Cerebellar cortex (tissue), 1 donor: ENCODE results near the gene IMMP2L.
"Not testable (repeated sequence)": the region's sequence is repeated elsewhere in the genome, so short reads cannot be mapped to it uniquely, and the experiment has no call there.

Source experiments
- DNase-seq: peaks from one replicate; pipeline ENCODE4 v3.0.0-alpha.2; 2015; ENCODE audit warnings: low spot score

Gene IMMP2L

GRCh38 chr7:110719741-110720140 is 842.6 kb downstream of the IMMP2L start:
- DNase-seq = no peak

DNA sequence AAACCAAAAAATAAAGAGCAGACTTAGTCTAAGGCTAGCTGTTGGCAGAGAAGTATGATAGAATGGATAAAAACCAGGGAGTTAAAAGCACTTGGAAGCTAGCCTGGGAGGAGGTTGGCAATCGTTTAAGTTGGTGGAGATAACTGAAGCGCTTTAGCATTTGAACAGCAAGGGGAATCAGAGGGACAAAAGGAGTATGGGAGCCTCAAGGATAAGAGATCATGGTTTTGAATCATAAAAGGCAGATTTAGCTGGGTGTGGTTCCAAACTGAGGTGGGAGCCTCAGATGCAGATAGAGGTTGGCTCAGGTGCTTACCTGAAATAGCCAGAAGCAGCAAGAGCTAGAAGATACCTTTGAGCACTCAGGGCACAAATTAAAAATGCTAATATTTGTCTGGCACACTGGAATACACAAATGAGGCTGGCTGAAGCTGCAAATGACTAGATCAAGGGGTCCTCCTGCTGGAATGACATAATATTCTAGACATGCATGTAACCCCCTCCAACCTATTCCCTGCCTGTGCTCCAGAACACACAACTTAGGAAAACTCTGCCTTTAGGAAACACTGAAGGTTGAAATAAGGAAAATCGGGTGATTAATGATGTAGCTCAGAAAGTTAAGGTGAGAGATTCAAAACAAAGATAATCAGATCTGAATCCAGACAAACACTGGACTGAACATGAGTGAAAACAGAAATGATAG is 843.6 kb downstream of the IMMP2L start:
- DNase-seq = no peak

DNA sequence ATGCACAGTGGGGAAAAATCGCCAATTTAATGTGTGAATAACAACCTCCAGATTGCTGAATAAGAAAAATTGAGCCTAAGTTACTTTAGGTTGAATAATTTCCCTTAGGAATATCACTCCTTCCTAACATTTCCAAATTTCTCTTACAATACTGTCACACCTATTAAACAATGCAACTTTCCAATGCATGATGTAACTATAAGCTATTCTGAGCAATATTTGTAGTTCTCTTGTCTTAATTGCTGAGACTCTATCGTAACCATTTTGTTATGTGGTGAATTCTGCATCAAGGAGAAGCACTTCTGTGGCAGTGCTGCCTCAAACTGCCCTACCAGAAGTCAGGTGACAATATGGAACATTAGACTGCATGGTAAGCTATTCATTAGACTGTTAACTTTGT is 858.1 kb downstream of the IMMP2L start:
- no peak for DNase-seq

- no peak for DNase-seq
Measured at GRCh38 chr7:110698576-110698975, 863.7 kb downstream of the IMMP2L start.

- no peak for DNase-seq
Measured at GRCh38 chr7:110693344-110693743, 868.9 kb downstream of the IMMP2L start.

DNA sequence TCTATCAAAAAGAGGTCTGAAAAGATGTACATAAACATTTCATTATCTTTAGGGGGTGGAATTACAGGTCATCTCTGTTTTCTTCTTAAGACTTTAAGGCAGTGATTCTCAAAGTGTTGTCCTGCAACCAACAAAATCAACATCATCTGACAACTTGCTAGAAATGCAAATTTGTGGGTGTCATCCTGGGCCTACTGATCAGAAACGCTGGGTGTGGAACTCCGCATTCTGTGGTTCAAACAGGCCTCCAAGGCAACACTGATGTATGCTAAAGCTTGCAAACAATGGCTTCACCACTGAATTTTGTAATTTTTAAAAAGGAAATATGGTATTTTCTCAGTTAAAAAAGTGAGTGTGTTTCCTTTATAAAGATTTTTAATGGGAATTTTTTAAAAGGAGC is 873.4 kb downstream of the IMMP2L start:
- no peak for DNase-seq

GRCh38 chr7:110685899-110686298 is 876.4 kb downstream of the IMMP2L start:
- DNase-seq = no peak

DNA sequence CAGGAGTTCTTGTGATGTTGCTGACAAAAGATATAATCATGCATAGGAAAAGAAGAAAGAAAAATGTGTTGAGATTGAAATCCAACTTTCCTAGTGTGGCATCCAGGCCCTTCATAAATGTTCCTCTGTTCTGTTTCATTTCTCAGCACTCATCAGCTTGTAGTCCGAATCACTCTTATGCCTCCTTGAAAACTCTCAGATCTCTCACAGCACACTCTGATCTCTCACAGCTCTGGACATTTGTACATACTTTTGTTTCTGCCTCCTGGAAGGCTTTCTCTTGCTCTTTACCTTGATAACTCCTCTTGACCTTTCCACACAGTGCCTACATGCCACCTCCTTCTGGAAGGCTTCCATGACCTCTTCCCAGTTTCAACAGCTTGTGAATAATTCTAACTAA is 880.4 kb downstream of the IMMP2L start:
- DNase-seq = no peak

- DNase-seq = no peak
Measured at GRCh38 chr7:110677405-110677804, 884.9 kb downstream of the IMMP2L start.

GRCh38 chr7:110676785-110677184 is 885.5 kb downstream of the IMMP2L start:
- no peak for DNase-seq

DNA sequence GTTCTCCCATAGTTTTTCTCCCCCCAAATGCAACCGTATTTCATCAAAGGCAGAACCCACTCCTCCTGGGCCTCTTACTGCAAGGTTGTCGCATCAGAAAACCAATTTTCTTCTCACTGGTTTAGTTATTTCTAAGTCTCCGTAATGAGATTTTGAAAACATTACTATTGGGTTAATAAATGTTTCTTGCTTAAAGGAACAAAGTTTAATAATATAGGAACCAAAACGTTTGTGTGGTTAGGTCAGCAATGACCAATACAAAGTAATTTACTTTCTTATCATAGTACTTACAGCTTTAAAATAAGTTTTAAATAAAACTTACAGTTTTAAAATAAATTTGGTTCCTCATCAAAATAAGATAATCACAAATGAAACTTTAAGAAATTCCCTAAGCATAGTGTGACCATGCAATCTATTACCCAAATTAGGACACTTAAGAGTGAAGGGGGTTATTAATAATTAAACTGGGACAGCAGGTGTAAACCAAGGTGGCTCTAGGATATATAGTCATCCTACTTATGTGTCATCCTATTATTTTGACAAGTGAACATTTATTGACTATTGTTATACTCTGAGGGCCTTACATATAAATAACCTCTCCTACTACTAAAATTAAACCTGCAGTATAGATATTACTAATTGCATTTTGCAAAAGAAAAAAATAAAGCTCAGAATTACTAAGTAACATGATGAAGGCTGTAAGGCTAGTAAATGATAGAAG is 886.7 kb downstream of the IMMP2L start:
- no peak for DNase-seq

DNA sequence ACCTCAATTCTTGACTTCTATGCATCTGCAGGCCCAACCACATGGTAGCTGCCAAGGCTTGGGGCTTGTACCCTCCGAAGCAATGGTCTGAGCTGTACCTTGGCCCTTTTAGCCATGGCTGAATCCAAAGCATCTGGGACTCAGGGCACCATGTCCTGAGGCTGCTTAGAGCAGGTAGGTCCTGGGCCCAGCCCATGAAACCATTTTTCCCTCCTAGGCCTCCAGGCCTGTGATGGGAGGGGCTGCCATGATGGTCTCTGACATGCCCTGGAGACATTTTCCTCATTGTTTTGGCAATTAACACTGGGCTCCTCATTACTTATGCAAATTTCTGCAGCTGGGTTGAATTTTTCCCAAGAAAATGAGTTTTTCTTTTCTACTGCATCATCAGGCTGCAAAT is 889.1 kb downstream of the IMMP2L start:
- DNase-seq = no peak

DNA sequence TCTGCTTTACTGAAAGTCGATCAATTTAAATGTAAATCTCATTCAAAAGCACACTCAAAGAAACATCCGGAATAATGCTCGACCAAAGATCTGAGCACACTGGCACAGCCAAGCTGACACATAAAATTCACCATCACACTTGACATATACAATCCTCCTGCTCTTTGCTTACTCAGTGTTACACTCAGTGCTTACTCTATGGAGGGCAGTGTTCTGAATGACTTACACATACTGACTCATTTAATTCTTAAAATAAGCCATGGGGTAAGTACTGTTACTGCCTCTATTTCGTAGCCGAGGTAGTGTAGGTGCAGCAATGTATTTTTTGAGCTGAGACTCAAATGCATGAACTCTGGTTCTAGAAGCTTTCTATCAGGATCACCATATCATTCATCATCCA is 892.9 kb downstream of the IMMP2L start:
- DNase-seq = no peak

- no peak for DNase-seq
Measured at GRCh38 chr7:110664803-110665202, 897.5 kb downstream of the IMMP2L start.

DNA sequence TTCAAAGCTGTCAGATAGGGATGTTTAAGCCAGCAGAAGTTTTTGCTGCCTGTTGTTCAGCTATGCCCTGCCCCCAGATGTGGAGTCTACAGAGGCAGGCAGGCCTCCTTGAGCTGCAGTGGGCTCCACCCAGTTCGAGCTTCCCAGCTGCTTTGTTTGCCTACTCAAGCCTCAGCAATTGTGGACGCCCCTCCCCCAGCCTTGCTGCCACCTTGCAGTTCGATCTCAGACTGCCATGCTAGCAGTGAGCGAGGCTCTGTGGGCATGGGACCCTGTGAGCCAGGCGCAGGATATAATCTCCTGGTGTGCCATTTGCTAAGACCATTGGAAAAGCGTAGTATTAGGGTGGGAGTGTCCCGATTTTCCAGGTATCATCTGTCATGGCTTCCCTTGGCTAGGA is 901.7 kb downstream of the IMMP2L start:
- DNase-seq = not testable (repeated sequence)

DNA sequence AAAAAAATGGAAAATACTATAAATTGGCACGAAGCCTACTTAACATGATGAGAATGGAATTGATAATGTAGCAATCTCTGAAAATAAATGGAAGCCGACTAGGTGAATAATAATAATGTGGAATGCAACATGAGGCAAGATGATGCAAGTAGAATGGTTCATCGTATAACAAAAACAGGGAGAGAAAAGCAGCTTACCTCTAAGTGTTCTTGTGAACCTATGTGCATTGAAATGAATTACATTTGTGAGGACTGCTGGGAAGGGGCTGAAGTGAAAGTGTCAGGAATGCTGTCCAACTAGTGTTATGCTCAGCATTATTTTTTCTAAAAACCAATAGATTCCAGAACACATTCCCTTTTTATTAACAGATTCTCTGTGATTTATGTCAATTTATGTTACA is 912.0 kb downstream of the IMMP2L start:
- no peak for DNase-seq

- no peak for DNase-seq
Measured at GRCh38 chr7:110647266-110647665, 915.0 kb downstream of the IMMP2L start.

GRCh38 chr7:110646804-110647203 is 915.5 kb downstream of the IMMP2L start:
- DNase-seq = no peak

DNA sequence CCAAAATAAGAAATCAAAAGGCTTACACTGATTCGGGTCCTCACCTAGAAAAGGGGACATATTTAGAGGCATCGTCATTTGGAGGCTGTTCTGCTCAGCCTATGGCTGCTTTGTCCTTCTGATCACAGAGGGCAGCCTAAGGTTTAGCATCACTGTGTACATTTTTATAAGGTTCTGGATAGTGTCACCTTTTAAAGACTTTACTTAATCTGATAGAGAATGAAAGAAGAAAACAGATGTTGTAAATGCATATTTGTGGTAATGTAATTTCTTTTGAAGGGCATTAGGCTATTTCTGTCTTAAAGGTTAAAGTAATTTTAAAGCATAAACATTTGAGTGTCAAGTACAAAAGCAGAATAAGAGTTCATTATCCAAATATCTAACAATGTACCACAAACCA is 916.7 kb downstream of the IMMP2L start:
- no peak for DNase-seq

GRCh38 chr7:110645060-110645459 is 917.2 kb downstream of the IMMP2L start:
- DNase-seq = no peak

DNA sequence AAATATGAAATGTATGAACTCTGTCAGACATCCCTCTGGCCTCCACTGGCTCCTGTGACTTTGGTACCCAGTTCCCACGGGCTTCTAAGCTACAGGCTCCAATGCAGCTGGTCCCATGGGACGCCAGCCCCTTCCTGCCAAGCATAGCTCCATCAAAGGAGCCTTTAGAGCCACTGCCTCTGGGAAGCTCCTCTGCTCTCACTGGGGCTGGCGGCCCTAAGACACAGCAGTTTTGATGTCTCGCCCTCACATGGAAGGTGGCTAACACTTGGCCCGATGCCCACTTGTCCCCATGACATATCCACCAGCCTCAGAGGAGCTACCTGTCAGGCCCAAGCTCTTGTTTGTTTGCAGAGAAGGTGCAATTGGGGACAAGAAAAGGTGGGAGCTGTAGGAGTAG is 925.0 kb downstream of the IMMP2L start:
- DNase-seq = no peak

DNA sequence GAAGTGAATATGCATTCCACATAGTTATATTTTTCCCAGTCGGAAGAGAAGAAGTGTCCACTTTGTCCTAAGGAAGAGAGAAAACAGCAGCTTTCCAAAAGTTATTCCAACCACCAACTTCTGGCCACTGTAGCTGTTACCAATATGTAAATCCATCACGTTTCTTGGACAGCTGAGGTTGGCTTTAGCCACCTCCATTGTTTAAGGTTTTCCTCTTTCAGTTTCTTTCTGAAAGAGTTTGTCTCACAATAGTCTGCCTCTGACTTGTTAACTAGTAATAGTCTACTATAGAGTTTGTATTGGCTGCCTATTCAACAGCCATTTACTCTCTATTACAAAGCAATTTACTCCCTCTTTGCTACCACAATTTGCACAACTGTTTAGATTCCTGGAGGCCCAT is 929.0 kb downstream of the IMMP2L start:
- no peak for DNase-seq

GRCh38 chr7:110626414-110626813 is 935.9 kb downstream of the IMMP2L start:
- no peak for DNase-seq

GRCh38 chr7:110625294-110625693 is 937.0 kb downstream of the IMMP2L start:
- DNase-seq = no peak
